WTC11 (cell line): ENCODE results near the gene TMEM212. TPM values are rescaled to one million over a fixed set of nuclear protein-coding genes. Genes with fewer than 3 reads are reported as not detected.

Source experiments
- ATAC-seq: fragments of 200-7000 bp; cut with Tn5 transposase; 2 replicates; pipeline ENCODE4 v1.10.0; 2021; ENCODE audit warnings: mild to moderate bottlenecking, moderate library complexity
- CTCF ChIA-PET: fragments of 300-600 bp; sonication (Branson Sonifier 250); formaldehyde crosslinking; loops from one replicate; lab custom pipeline; 2021; ENCODE audit warnings: antibody characterized with exemption; lab: Charles Lee
- POLR2A ChIA-PET: fragments of 350-600 bp; sonication (Branson Sonifier 250); formaldehyde crosslinking; loops from one replicate; lab custom pipeline; 2021; ENCODE audit warnings: antibody characterized with exemption; lab: Charles Lee
- DNase-seq: peaks from one replicate; pipeline ENCODE4 v3.0.0; 2021; ENCODE audit warnings: low spot score
- H3K27ac Mint-ChIP-seq: 2 replicates; pipeline ENCODE4 v1.8.0; 2021; ENCODE audit warnings: mixed read lengths
- H3K27me3 Mint-ChIP-seq: 2 replicates; pipeline ENCODE4 v1.8.0; 2021; ENCODE audit warnings: low read depth, mild to moderate bottlenecking, moderate library complexity, mixed read lengths
- H3K36me3 Mint-ChIP-seq: 2 replicates; pipeline ENCODE4 v1.8.0; 2021; ENCODE audit warnings: mixed read lengths
- H3K4me1 Mint-ChIP-seq: 2 replicates; pipeline ENCODE4 v1.8.0; 2022; ENCODE audit warnings: mixed read lengths
- H3K4me3 Mint-ChIP-seq: 2 replicates; pipeline ENCODE4 v1.8.0; 2021; ENCODE audit warnings: mild to moderate bottlenecking, moderate library complexity, mixed read lengths
- H3K9me3 Mint-ChIP-seq: 2 replicates; pipeline ENCODE4 v1.8.0; 2021; ENCODE audit warnings: mixed read lengths
- AR ChIP-seq: fragments of 250-450 bp; sonication (Bioruptor Pico); IDR thresholded peaks from 2 replicates; pipeline ENCODE4 v1.9.0; 2021; ENCODE audit warnings: mild to moderate bottlenecking
- CREB1 ChIP-seq: sonication (generic); formaldehyde crosslinking; IDR thresholded peaks from 2 replicates; pipeline ENCODE4 v1.8.0; 2023; ENCODE audit warnings: mild to moderate bottlenecking, missing genetic modification reagents
- CTCF ChIP-seq: fragments of 200-600 bp; IDR thresholded peaks from 2 replicates; pipeline ENCODE4 v1.8.0; 2022; ENCODE audit warnings: antibody characterized with exemption
- FOXJ3 ChIP-seq: sonication (generic); formaldehyde crosslinking; IDR thresholded peaks from 2 replicates; pipeline ENCODE4 v1.9.0; 2021; ENCODE audit warnings: missing genetic modification reagents, mild to moderate bottlenecking, borderline replicate concordance
- GABPB1 ChIP-seq: sonication (generic); formaldehyde crosslinking; IDR thresholded peaks from 2 replicates; pipeline ENCODE4 v1.8.1; 2023; ENCODE audit warnings: mild to moderate bottlenecking, missing genetic modification reagents
- IRF2 ChIP-seq: sonication (generic); formaldehyde crosslinking; IDR thresholded peaks from 2 replicates; pipeline ENCODE4 v1.8.0; 2022; ENCODE audit warnings: low read depth, missing genetic modification reagents, borderline replicate concordance
- NR1H2 ChIP-seq: sonication (generic); formaldehyde crosslinking; IDR thresholded peaks from 2 replicates; pipeline ENCODE4 v1.9.0; 2021; ENCODE audit warnings: mild to moderate bottlenecking, moderate library complexity, missing genetic modification reagents
- PRRX2 ChIP-seq: fragments of 250-450 bp; sonication (Bioruptor Pico); IDR thresholded peaks from 2 replicates; pipeline ENCODE4 v1.8.0; 2021; ENCODE audit warnings: mild to moderate bottlenecking
- RORB ChIP-seq: fragments of 250-450 bp; sonication (Bioruptor Pico); IDR thresholded peaks from 2 replicates; pipeline ENCODE4 v1.9.0; 2021; ENCODE audit warnings: mild to moderate bottlenecking
- TP53 ChIP-seq: sonication (generic); formaldehyde crosslinking; IDR thresholded peaks from 2 replicates; pipeline ENCODE4 v1.8.1; 2023; ENCODE audit warnings: mild to moderate bottlenecking, missing genetic modification reagents
- USF2 ChIP-seq: sonication (generic); formaldehyde crosslinking; IDR thresholded peaks from 2 replicates; pipeline ENCODE4 v1.8.1; 2023; ENCODE audit warnings: mild to moderate bottlenecking, missing genetic modification reagents, moderate library complexity
- ZNF232 ChIP-seq: sonication (generic); formaldehyde crosslinking; IDR thresholded peaks from 2 replicates; pipeline ENCODE4 v1.8.0; 2022; ENCODE audit warnings: mild to moderate bottlenecking, missing genetic modification reagents
- ZNF423 ChIP-seq: fragments of 250-450 bp; sonication (Bioruptor Pico); IDR thresholded peaks from 2 replicates; pipeline ENCODE4 v2.1.2; 2022; ENCODE audit warnings: mild to moderate bottlenecking, moderate library complexity
- ZSCAN18 ChIP-seq: fragments of 250-450 bp; sonication (Bioruptor Pico); IDR thresholded peaks from 2 replicates; pipeline ENCODE4 v2.1.2; 2022; ENCODE audit warnings: mild to moderate bottlenecking, moderate library complexity
- total RNA-seq: library from RNA; stranded (reverse); gene quantifications from 3 replicates; pipeline ENCODE4 v1.2.3, GENCODE V29; 2021

TMEM212 gene
- total RNA-seq, 1 experiment from 2014 or later: not detected

GRCh38 chr3:171840811-171841619 is 2.1 kb upstream of the TMEM212 start:
- Mint-ChIP-seq H3K4me1 (peaks cover 32% of the 10 kb centered on the region), H3K27ac (no peak overlapping the region)
- no peak for ATAC-seq

GRCh38 chr3:171841620-171842000 is 1.5 kb upstream of the TMEM212 start:
- TF ChIP-seq CREB1 (CRISPR knock-in tag) (no peak), AR (CRISPR knock-in tag) (no peak), ZNF423 (no peak), PRRX2 (CRISPR knock-in tag) (no peak)
- TF ChIP-seq, all 79 proteins: peak for 0
- Mint-ChIP-seq H3K27ac (no peak overlapping the region), H3K4me3 (no peak overlapping the region), H3K4me1 (peaks cover 32% of the 10 kb centered on the region), H3K9me3 (peaks cover 5% of the 10 kb centered on the region; the same call in 1 of the 2 replicates), H3K36me3 (no peaks in the 10 kb centered on the region), H3K27me3 (no peaks in the 10 kb centered on the region)
- CTCF ChIA-PET: interaction anchor here (1.2 kb wide), 3 partner anchors 161 to 500 kb away, joined by 3 to 4 read pairs (median 3); no protein-coding TSS in a partner anchor
- POLR2A ChIA-PET: no interaction called here
- ATAC-seq (no peak), DNase-seq (no peak)

More at GRCh38 chr3:171840811-171841619, 2.1 kb upstream of the TMEM212 start:
- peaks cover 2% of the 10 kb centered on the region; the same call in 1 of the 2 replicates for H3K9me3 Mint-ChIP-seq
- ChIA-PET CTCF (interaction anchor here (0.6 to 1.2 kb wide), 6 partner anchors 11 to 501 kb away, joined by 3 to 5 read pairs (median 4); no protein-coding TSS in a partner anchor), POLR2A (interaction anchor here (0.6 kb wide), 1 partner anchor 23 kb away, joined by 3 read pairs; no protein-coding TSS in a partner anchor)
- DNase-seq: no peak
- no peaks in the 10 kb centered on the region for H3K27me3 Mint-ChIP-seq
- TF ChIP-seq ZNF232 (no peak), RORB (CRISPR knock-in tag) (no peak), GABPB1 (CRISPR knock-in tag) (peak; percentile 88), ZSCAN18 (CRISPR knock-in tag) (no peak)
- H3K4me3 Mint-ChIP-seq: no peak overlapping the region
- no peaks in the 10 kb centered on the region for H3K36me3 Mint-ChIP-seq

GRCh38 chr3:171844873-171845272 is 1.7 kb downstream of the TMEM212 start:
- no peaks in the 10 kb centered on the region for H3K36me3 Mint-ChIP-seq
- ChIA-PET CTCF (no interaction called here), POLR2A (no interaction called here)
- H3K4me1 Mint-ChIP-seq: peaks cover 23% of the 10 kb centered on the region
- H3K4me3 Mint-ChIP-seq: no peak overlapping the region
- no peak overlapping the region for H3K27ac Mint-ChIP-seq
- no peaks in the 10 kb centered on the region for H3K27me3 Mint-ChIP-seq
- H3K9me3 Mint-ChIP-seq: peaks cover 10% of the 10 kb centered on the region
- no peak for ATAC-seq
- no peak for TF ChIP-seq IRF2
- no peak for TF ChIP-seq CTCF
- TF ChIP-seq USF2: no peak
- no peak for TF ChIP-seq NR1H2 (CRISPR knock-in tag)
- TF ChIP-seq FOXJ3 (CRISPR knock-in tag): no peak
- TF ChIP-seq TP53 (CRISPR knock-in tag): no peak
- no peak for DNase-seq
